T-helper 1 cell treated with Interleukin-12 subunit alpha and Interleukin-12 subunit beta and Interleukin-4 antibody, amounts not matched to agents 30 ng/mL and 1 ng/mL, for 36 hours (primary cell): Measurements from ENCODE around the gene NFS1. TPM values are rescaled to one million over a fixed set of nuclear protein-coding genes. Genes with fewer than 3 reads are reported as not detected.
"Not testable (repeated sequence)": the region's sequence is repeated elsewhere in the genome, so short reads cannot be mapped to it uniquely, and the experiment has no call there.

Experiments
- intact Hi-C: fragments of 100-400 bp; cut with micrococcal nuclease; formaldehyde crosslinking; loops from one replicate; pipeline ENCODE4 v1.15.1; 2024
- total RNA-seq: library from RNA; stranded (reverse); gene quantifications from 2 replicates; pipeline ENCODE4 v1.2.3, GENCODE V29; 2022

NFS1 gene
- total RNA-seq, 1 donor from 2014 or later, result 25.0 TPM

DNA sequence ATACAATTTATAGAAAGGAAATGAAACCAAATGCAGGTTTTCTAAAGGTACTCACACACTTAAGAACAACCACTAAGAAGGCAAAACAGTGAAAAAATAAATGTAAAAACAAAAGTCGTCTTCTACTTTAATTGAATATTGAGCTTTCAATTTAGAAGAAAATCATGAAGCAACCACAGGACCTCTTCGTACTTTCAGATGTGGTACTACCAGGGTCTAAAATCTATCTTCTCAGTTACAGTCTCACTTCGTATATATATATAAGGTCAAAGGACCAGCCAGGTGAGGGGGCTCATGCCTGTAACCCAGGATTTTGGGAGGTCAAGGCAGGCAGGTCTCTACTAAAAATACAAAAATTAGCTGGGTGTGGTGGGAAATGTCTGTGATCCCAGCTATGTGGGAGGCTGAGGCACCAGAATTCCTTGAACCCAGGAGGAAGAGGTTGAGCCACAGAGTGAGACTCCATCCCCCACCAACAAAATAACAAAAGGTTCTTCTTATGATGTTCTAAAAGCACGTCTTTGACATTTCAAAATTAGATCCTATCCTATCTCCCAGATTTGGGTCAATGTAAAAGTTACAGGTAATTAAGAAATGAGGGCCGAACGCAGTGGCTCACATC, 12.5 kb upstream of the NFS1 start:
- intact Hi-C loops, result loop anchor here (2.0 kb wide), 1 partner anchor 23 kb away; no protein-coding TSS in a partner anchor

GRCh38 chr20:35710884-35711587, 11.9 kb upstream of the NFS1 start:
- intact Hi-C loops, result loop anchor here (2.0 kb wide), 1 partner anchor 24 kb away; no protein-coding TSS in a partner anchor

GRCh38 chr20:35710039-35710438, 10.9 kb upstream of the NFS1 start:
- intact Hi-C loops, result loop anchor here (2.0 kb wide), 1 partner anchor 25 kb away; no protein-coding TSS in a partner anchor

GRCh38 chr20:35709259-35709658, 10.1 kb upstream of the NFS1 start:
- intact Hi-C loops, result no loop called here

GRCh38 chr20:35708502-35708901, 9.3 kb upstream of the NFS1 start:
- intact Hi-C loops, result no loop called here

- intact Hi-C loops, result not testable (repeated sequence)
These were observed 7.7 kb upstream of the NFS1 start for GRCh38 chr20:35706591-35707529.

DNA sequence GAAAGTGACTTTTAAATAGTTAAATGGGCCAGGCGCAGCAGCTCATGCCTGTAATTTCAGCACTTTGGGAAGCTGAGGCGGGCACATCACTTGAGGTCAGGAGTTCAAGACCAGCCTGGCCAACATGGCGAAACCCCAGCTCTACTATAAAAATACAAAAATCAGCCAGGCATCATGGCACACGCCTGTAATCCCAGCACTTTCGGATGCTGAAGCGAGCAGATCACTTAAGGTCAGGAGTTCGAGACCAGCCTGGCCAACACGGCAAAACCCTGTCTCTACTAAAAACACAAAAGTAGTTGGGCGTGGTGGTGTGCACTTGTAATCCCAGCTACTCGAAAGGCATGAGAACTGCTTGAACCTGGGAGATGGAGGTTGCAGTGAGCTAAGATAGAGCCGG, 6.7 kb upstream of the NFS1 start:
- intact Hi-C loops, result not testable (repeated sequence)

DNA sequence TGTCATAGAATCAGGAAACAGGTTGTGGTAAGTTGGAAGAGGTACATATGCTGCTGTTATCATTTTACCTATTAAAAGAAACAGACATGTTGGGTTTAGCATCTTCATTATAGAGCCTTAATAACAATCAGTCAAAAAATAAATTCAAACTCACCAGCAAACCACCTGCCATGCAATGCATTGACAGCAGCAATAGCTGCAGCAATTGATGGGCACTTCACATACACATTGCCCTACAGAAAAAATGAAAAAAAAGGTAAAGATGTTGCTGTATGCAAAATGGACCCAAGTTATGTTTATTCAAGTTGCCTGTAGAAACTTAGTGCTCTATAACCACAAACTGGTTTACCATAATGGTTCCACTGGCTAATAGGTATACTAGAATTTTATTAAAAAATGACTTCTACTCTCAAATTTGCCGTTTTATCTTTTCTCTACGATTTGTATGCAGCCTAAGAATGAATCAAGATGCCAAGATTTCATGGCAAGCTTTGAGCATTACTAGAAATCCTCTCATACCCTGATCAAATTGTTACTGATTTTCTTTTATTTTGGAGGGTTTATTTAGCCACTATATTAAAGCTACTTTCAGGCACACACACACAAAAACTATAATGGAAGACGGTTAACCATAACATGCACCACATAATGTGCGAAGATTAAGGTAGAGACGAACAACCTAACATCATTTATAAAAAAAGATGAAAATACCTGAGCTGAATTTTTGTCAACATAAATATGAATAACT, 5.5 kb upstream of the NFS1 start:
- intact Hi-C loops, result no loop called here

DNA sequence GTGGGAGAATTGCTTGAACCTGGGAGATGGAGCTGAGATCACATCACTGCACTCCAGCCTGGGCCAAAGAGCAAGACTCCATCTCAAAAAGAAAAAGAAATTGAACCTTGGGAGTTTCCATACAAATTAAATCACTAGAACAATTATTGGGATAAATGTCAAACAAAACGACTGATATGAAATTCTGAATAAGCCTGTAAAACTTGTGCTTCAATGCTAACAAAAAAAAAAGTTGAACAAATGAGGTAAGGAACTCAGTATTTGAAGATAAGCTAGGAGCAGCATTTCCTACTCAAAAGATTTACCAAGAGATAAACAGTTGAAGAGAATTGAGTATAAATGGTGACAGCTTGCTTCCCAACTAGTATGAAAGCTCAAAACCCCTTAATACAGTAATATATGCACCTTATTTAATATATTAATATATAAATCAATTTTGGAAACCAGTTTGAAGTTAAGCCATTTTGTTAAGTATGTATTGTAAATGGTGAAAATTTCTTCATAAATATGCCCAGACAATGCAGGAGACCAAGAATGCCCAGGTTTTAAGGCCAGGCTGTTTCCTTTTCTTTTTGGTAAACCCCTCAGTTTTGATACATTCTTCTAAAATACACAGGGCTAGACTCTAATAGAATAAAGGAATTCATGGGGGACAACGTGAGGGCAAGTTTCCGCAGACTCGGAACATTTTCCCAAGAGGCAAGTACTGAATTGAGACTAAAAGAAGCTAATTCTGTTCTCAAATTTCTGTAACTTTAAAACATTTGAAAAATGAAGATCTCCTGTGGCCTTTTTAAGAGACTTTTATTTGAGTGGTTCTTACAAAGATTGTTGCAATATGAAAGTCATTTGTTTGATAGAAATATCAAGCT, 3.9 kb upstream of the NFS1 start:
- intact Hi-C loops, result no loop called here

DNA sequence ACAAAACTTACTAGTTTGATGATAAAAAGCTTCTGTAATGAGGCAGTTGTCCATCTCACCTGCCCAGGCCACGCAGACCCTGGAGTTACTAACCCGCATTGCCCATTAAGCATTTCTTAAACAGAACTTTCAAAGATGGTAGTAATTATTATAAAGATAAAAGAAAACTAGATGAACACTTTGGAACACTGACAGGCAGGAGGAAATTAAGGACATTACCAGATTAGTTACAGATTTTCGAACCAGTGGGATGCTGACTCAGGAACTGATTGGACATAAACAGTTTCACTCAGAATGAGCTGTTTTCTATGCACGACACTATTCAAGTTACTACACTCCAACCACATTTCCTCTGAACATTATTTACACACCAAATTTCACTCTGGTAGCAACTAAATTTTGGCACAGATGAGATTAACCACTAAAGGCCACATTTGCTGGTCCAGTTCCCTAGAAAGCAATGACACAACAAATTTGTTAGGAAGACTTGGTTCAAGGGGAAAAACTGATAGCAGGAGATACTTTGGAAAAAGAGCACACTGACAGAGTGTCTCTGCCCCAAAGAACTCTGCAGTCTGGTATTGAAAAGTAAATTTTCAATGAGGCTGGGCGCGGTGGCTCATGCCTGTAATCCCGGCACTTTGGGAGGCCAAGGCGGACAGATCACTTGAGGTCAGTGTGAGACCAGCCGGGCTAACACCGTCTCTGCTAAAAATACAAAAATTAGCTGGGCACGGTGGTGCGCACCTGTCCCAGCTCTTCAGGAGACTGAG, 3.1 kb upstream of the NFS1 start:
- intact Hi-C loops, result no loop called here

DNA sequence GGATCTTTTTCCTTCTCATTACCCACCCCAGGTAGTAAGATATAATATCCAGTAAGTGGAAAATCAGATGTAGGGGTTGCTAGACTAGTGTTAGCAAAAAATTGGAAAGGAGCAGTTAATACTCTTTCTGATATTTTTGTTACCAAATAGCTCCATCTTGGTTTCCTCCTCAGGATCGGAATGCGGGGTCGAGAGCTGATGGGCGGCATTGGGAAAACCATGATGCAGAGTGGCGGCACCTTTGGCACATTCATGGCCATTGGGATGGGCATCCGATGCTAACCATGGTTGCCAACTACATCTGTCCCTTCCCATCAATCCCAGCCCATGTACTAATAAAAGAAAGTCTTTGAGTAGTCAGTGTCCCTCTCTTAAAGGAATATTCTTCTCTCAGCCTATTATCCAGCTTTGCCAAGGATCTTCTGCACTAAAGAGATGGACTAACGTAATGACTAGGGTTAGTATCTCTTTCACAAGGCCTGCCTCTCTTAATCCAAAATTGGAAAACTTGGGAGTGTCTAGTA, 1.5 kb upstream of the NFS1 start:
- intact Hi-C loops, result no loop called here

DNA sequence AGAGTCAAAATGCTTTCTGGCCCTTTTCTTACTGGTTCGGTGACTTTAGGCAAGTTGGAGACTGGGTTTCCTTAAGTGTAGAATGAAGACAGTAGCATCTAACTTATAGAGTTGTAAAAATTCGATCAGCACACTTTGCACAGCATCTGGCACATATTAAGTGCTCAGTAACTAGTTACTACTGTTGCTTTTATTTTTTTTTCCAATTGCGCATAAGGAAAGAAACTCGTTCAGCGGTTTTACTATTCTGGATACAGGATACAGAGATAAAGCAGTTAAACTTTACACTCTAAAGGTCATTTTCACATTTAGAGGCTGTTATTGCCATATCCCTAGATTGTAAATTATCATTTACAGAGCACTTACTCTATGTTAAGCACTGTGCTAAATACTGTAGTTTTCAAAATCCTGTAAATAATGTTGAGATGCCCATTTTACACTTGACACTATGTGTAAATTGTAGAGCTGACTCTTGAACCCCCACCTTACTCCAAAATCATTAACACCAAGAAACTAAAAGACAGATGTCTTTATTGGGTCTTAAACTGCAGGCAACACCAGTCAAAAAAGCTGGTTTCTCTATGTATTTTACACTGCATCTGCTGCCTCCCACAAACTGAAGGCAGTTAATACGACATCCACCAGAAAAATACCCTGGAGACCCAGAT, 939 bp upstream of the NFS1 start:
- intact Hi-C loops, result loop anchor here (1.0 to 2.0 kb wide), 10 partner anchors 36 to 254 kb away; partner anchors contain the start of genes CEP250, CPNE1, RBM12 and RBM39

DNA sequence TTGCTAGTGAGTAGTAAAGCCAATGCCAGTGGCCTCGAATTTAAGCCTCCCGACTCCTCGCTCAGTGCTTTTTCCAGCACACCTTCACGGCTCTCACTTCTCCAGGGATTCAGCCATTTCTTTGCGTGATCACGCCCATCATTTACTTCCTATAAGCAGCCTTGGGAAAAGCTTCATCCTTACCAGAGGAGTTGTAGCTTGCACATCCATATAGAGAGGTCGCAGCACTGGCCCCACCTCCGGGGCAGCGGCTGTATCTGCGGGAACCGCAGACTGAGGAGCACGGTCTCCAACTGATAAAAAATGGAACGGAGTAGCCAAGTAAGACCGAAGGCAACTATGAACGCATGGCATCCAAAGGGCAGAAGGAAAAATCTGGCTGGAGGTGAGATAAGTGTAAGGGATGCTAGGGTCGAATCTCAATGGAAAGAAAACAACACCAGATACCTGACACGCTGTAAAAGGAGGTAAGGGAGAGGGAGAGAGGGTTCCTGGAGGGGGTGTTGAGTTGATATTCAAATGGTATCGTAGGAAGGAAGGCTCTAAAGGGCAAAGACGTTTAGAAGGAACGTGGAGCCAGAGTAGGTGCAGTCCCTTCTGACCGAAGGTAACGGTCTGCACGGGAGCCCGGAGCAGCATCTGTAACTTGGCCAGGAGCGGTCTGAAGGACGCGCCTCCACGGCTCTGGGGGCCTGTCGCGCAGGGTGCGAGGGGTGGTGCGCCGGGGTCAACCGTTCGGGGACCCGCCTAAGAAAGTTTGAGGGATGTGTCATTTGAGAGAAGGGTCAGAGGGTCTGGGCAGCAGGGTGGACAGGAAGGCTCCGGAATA, 640 bp downstream of the NFS1 start:
- intact Hi-C loops, result loop anchor here (1.0 to 2.0 kb wide), 10 partner anchors 34 to 256 kb away; partner anchors contain the start of genes CEP250, CPNE1, RBM12 and RBM39

GRCh38 chr20:35697696-35698297, 1.4 kb downstream of the NFS1 start:
- intact Hi-C loops, result loop anchor here (2.0 kb wide), 2 partner anchors 187 to 243 kb away; partner anchors contain the start of gene CEP250

DNA sequence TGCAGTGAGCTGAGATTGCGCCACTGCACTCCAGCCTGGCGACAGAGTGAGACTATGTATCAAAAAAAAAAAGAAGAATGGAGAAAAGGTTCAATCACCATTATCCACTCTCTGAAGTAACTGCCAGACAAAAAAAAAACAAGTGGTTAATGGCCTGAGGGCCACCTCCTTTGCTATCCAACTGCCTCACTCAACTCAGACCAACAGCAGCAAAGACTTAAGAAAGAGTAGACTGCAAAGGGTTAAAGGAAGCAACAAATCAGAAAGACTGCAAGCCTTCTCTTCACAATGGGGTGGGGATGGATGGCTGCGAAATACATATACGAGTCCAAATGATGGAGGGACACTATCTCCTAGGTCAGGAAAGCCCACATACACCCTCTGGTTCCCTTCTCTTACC, 3.2 kb downstream of the NFS1 start:
- intact Hi-C loops, result no loop called here

GRCh38 chr20:35695245-35695749, 3.9 kb downstream of the NFS1 start:
- intact Hi-C loops, result no loop called here

GRCh38 chr20:35690265-35690664, 8.9 kb downstream of the NFS1 start:
- intact Hi-C loops, result no loop called here
